ENCODE results near the gene HDAC4.

Gene HDAC4

DNA sequence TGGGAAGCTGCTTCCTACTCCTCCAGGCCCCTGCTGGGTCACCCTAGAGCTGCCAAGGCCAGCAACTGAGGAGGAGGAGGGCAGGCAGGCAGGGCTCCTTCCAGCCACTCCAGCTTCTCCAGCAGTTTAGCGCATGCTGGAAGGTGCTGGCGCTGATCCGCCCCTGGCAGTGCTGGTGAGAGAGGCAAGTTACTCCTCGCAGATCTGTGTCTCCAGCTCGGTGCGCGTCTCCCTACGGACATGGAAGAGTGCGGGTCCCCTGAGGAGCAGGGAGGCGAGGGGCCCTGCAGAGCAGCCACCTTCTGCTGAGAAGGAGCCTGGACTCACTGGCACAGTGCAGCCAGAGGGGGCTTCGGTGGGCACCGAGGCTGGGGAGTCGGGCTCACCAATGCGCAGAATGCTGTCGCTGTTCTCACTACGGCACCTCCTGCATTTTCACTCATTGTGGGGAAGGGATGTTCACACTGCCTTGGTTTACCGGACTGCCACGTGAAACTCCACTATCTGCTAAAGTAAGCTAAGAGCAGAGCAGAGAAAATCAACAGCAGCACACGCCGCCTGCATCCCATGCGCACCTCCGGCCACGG is 206.0 kb downstream of the HDAC4 start:
- no peak for DNase-seq

DNA sequence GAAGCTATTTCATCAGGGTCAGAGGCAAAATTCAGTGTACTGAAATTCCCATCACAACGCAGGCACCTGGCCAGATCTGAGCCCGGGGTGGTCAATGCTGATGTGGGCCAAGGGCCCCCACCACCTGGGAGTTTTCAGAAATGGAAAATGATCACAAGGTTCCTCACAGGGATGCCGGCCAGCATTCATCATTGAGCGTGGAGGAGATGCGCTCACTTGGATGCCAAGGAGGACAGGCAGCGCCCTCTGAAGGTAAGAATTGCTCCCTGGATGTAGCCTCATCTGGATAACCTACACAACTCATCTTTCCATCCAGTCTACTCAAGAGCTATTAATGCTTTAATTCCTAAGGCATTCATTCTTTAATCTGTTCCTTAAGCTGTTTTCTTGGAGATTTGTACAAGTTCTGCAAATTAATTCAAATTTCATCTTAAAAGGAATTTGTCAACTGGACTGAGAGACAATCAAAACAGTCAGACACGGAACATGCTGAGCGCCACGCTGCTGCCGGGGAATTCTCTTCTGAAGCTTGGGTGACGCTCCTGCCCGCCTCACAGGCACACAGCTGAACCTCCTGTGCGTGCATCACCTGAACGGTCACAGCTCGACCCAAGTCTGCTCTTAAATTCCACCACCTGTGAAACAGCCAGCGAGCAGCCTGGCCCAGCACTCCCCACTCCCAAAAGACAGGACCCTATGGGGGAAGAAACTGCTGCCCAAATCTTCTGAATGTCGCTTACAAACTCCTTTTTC is 206.7 kb downstream of the HDAC4 start:
- no peak for DNase-seq

GRCh38 chr2:239193401-239193811 is 207.4 kb downstream of the HDAC4 start:
- no peak for DNase-seq

DNA sequence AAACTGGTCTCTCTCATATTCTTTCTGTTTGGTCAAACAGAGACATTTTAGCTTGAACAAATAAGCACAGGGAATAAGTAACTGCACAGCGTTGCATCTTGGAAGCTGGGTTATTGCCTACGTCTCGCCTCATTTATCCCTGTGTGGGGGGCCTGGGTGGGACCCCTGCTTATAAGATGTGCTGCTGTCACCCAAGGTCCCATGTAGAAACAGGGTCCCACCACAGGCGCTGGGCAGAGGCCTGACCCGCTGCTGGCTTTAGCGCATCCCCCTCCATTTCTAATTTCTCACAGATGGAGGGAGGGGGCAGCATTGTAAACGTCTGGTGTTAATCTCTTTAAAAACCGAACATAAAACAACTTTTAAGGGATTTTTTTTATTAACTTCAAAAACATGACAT is 207.8 kb downstream of the HDAC4 start:
- no peak for DNase-seq

DNA sequence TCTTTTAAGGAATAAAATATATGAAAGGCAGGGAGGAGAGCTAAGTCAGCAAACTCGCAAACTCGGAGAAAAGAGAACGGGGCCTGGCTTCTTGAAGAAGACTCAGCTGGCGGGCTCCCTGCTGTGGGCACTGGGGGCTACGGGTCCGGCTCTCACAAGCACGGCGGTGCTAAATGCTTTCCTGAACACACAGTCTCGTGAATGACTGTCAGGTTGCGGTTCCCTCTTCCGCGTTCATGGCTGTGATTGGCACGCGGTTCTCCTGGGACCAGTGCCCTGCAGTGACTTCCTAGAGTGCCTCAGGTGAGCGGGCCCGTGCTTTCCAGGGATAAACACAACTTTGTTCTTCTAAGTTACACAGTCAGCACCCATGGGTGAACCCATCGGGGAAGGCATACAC is 208.4 kb downstream of the HDAC4 start:
- no peak for DNase-seq

GRCh38 chr2:239190921-239191885 is 209.6 kb downstream of the HDAC4 start:
- no peak for DNase-seq

DNA sequence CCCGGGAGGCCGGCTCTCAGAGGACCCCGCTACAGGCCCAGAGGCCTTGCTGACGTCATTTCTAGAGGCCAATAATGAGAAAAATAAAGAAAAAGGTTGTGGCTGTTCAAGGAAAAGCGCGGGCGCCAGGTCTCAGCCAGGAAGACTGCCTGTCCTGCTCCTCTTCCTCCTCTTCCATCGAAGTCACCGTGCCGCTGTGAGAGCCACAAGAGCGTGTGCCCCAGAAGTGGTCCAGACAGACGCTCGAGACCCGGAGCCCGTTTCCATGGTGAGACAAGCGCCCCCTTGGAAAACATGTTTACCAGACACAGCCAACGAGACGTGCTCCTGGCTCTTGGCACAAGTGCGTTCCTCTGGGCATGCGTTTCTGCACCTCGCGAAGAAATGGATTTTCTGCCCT is 210.5 kb downstream of the HDAC4 start:
- no peak for DNase-seq

- DNase-seq: no peak
Measured at GRCh38 chr2:239189711-239190131, 211.1 kb downstream of the HDAC4 start.

- no peak for DNase-seq
Measured at GRCh38 chr2:239188536-239188935, 212.3 kb downstream of the HDAC4 start.

DNA sequence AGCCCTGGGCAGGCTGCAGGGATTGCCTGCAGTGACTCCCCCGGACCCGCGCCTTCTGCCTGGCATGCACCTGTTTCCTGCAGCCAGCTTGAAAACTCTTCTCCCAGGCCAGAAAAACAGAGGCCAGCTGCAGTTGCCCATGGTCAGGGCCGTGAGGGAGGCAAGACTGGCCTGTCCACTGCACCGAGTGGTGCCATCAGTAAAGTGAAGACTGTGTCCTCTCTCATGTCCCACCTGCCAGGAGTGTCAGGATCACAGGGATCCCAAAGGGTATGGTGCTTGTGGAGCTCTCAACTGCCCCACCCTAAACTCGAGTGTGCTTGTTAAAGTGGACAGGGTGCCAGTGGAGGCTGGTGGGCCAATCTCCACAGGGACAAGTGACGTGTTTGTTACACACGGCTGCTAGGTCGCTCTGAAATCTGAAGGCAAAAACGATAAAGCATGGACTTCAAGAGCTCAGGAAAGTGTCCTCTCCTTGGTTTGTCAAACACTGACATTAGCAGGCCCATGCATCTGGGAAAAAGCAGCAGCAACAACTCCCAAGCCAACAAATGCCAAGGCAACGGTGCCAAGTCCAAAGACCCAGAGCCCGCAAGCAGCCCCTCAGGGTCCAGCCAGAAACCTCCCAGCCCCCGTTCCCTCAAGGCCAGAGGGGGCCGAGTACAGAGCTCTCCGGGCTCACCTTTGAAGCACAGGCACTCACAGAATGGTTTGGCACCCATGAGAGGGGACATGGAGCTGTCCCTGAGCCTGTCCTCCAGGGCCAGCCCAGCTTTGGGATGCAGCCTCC is 213.2 kb downstream of the HDAC4 start:
- no peak for DNase-seq

GRCh38 chr2:239186516-239187357 is 214.1 kb downstream of the HDAC4 start:
- no peak for DNase-seq

DNA sequence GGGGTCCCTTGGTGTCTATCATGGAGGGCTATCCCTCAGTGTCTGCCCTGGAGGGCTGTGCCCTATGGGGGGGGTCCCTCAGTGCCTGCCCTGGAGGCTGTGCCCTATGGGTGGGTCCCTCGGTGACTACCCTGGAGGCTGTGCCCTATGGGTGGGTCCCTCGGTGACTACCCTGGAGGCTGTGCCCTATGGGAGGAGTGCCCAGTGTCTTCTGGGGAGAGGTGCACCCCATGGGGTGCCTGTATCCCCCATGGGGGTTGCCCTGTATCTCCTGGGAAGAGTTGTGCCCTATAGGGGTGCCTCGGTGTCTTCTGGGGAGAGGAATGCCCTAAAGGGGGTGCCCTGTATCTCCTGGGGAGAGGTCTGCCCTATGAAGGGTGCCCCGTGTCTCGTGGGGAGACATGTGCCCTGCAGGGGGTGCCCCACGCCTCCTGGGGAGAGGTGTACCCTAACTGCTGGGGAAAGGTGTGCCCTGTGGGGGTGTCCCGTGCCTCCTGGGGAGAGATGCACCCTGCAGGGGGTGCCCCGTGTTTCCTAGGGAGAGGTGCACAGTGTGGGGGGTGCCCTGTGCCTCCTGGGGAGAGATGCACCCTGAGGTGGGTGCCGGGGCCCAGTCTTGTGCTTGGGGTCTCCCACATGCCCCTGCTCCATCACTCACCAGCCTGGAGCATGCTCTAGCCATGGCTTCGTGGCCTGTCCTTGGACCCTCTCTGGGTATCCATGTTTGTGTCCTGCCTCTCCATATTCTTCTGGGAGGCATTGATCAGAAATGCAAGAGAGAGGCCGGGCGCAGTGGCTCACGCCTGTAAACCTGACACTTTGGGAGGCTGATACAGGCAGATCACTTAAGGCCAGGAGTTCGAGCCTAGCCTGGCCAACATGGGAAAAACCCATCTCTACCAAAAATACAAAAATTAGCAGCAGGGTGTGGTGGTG is 215.6 kb downstream of the HDAC4 start:
- no peak for DNase-seq

GRCh38 chr2:239184179-239184578 is 216.6 kb downstream of the HDAC4 start:
- DNase-seq: no peak

DNA sequence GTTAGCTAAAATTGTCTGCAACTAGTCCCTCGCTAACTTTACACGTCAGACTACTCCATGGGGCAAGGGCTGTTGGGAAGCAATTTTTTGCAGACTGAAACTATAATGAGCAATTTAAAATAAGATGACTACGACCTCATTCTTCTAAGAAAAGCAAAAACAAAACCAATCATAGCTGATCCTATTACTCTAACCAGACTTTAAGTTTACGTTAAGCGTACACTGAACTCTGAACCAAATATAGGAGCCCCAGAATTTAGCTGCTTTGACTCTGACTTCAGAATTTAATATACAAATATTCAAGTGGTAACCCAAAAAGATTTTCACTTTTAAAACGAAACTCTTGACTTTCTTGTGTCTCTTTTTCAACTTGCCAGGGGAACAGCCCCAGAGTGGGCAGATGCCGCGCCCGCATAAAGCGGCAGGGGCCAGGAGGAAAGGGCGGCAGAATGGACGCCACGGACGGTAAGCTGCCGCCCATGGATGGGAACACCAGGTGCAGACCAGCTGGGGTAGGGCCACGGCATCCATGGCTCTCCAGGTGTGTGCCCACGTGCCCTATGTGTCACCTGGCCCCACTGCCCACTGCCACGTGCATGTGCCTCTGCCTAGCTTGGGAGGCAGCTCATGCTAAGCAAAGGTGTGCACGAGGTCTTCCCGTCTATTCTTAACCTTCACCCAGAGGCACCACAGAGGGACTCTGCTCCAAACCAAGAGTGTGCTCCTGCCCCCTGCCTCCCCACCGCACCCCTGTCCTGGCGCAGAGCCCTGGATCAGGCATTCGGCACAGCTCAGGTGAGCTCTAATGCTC is 217.6 kb downstream of the HDAC4 start:
- DNase-seq: no peak

GRCh38 chr2:239181903-239182581 is 218.8 kb downstream of the HDAC4 start:
- DNase-seq: no peak

DNA sequence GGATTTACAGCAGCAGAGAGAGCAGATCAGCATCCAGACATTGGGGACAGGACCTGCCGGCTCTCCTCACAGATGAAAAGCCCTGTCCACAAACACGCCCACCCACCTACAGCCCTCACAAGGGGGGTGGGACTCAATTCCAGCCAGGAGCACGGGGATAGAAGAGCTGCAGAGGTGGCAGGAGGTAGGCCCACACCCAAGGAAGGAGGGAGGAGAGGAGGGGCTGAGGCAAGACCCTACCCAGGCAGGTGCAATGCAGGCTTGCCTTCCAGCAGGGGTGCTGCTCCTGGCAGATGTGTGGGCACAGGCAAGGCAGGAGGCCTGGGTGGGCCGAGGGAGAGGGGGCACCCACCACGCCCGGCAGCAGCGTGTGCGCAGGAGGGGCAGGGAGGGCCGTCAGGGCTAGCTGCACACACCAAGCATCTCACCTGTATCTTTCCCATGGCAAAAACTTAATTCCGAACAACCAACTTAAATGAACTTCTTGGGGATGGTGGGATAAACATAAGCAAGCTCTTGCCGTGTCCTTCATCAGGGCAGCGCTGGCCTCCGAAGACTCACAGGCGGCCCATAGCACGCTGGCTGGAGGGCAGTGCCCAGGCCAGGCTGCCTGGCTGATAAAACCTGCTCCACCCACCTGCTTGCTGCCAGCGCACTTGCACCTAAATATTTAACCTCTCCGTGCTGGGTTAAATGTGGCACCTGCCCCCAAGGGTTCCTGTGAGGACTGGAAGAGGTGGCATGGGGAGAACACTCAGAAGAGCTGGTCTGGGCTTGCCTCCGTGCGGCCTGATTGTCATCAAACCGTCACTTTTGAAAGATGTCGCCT is 219.5 kb downstream of the HDAC4 start:
- DNase-seq: no peak

DNA sequence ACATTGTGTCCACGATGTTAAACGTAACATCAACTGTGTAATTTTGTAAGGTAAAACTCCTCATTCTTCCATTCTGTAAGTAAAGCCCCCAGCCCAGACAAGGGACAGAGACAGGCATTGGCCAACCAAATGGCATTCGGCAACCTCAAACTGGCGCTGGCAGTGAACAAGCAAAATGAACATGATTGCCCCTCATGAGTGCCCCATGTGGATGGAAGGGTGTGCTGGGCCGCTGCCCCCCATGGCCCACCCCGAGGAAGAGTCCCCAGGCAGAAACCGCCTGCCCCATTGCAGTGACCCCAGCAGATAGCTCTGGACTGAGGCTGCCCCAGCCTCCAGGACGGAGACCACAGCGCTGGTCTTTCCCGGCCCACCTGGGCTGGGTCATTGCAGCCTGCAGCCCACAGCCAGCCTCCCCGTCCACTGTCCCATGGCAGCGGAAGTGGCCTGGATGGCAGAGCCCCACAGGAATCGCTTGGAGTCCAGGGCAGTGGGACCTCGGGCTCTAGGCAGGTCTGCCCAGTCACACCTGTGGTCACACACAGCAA is 220.2 kb downstream of the HDAC4 start:
- DNase-seq: no peak

DNA sequence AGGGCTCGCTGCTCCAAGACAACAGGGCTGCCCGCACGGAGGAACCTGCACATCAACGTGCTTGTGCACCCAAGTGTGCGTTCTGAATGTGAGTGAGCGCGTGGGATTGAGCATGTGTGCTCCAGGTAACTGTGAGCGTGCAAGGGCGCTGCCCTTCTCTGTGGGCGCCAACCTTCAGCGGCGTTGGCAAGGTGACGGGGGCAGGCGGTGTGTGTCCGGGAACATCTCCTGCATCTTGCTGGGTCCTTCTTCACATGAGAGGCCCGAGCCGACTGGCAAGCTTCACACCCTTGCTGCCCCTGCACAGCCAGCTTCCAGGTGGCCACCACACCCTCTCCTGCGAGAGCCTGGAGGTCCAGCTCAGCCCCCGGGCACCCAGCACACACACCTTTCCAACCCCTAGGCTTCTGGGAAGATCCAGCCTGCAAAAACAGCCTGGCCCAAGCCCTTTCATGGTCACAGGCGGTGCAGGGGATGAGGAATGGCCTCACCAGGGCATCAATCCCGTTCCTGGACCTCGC is 220.9 kb downstream of the HDAC4 start:
- no peak for DNase-seq
